ENCODE data around the gene RFX4.

Gene RFX4

GRCh38 chr12:106582641-106583230 lies at the start of gene RFX4:
Gene RFX4, plus strand, starts transcription at chr12:106583004. Its CDS starts 317 bp downstream, at chr12:106583321.
- no peak for FAIRE-seq

DNA sequence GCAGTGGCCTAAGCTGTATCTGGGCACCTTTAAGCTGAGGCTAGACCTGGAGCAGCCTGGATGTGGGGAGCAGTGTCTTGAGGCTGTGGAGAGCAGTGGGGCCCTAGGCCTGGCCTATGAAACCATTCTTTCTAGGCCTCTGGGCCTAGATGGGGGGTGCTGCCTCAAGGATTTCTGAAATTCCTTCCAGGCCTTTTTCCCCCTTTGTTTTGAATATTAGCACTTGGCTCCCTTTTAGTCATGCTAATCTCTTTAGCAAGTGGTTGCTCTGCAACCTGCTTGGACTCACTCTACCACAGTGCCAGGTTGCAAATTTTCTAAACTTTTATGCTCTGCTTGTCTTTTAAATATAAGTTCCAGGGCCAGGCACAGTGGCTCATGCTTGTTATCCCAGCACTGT lies 41.6 kb upstream of the RFX4 start:
- FAIRE-seq: no peak

- FAIRE-seq: no peak
Measured at GRCh38 chr12:106551410-106551809, 31.4 kb upstream of the RFX4 start.

DNA sequence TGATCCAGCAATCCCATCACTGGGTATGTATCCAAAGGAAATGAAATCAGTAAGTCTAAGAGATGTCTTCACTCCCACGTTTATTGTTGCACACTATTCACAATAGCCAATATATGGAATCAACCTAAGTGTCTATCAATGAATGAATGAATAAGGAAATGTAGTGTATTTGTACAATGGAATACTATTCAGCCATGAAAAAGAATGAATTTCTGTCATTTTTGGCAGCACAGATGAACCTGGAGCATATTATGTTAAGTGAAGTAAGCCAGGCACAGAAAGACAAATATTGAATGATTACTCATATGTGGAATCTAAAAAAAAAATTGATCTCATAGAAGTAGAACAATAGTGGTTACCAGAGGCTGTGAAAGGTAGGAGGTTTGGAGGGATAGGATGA lies 30.6 kb upstream of the RFX4 start:
- no peak for FAIRE-seq

- FAIRE-seq: no peak
Measured at GRCh38 chr12:106564678-106565329, 18.0 kb upstream of the RFX4 start.

DNA sequence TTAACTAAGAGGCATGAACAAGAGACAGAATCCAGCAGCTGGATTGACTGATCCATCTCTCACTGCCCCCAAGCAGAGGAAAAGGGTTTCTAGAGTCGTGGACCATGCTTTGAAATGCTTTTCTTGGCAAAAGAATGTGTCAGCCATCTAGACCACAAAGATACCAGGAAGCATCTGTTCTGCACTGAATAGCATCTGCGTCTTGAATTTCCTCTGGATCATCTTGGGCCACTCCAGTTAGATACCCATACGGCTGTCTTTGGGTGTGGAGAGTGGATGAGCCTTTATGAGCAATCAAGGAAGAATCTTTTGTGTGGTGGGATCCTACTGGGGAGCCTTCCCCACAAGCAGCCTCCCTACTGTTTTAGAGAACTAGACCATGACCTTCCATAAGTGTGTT lies 16.0 kb upstream of the RFX4 start:
- FAIRE-seq: no peak

DNA sequence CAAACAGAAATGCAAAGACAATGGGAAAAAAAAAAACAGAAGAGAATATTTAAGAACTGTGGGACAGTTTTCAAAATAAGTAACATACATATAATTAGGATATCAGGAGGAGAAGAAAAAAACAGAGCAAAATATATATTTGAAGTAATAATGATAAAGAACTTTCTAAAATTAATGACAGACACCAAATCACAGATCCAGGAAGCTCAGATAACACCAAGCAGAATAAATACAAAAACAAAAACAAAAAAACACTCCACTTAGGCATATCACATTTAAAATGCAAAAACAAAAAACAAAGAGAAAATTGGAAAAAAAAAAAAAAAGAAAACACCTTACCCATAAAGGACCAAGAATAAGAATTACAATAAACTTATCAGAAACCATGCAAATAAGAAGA lies 9.6 kb upstream of the RFX4 start:
- no peak for FAIRE-seq

DNA sequence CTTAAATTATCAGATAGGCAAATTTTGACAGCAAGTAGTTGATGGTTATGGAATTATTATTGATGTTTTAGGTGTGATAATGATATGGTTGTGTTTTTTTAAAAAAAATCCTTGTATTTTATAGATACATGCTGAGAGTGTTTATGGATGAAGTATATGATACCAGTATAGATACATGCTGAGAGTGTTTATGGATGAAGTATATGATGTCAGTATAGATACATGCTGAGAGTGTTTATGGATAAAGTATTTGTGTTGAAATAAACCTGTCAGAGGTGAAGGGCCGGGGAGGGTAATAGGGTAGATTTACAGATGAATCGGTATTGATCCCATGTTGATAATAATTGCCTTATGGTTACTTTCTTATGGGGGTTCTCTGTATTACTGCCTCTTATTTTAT lies 6.0 kb upstream of the RFX4 start:
- FAIRE-seq: no peak

GRCh38 chr12:106580671-106581508 lies 1.9 kb upstream of the RFX4 start:
- FAIRE-seq: no peak

DNA sequence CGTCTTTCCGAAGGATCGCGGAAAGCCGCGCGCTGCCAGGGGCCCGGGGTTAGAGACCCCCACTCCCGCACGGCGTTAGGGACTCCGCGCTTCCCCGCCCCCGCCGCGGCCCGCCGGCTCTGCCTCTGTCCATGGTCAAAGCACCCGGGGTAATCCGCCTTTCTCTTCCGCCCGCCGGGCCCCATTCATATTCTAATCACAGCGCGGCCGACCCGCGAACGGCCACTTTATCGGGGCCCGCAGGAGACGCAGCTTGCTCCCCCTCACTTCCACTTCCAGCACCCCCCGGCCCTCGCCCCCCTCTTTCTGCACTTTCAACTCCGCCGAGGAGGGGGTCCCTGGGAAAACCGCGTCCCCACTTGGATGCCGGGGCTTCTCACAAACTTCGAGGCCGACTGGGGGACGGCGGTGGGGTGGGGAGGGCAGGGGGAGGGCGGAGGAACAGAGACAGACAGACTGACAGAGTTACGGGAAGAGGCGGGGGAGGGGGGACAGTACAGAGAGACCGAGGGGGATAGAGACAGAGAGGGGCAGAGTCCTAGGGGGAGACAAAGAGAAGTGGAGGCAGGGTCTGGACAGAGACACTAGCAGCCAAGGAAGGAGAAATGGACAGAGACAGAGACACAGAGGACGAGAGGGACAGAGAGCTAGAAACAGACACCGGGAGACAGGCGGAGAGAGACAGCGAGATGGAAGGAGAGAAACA lies 1.1 kb upstream of the RFX4 start:
- no peak for FAIRE-seq

- FAIRE-seq: no peak
Measured at GRCh38 chr12:106582249-106582591, 584 bp upstream of the RFX4 start.

DNA sequence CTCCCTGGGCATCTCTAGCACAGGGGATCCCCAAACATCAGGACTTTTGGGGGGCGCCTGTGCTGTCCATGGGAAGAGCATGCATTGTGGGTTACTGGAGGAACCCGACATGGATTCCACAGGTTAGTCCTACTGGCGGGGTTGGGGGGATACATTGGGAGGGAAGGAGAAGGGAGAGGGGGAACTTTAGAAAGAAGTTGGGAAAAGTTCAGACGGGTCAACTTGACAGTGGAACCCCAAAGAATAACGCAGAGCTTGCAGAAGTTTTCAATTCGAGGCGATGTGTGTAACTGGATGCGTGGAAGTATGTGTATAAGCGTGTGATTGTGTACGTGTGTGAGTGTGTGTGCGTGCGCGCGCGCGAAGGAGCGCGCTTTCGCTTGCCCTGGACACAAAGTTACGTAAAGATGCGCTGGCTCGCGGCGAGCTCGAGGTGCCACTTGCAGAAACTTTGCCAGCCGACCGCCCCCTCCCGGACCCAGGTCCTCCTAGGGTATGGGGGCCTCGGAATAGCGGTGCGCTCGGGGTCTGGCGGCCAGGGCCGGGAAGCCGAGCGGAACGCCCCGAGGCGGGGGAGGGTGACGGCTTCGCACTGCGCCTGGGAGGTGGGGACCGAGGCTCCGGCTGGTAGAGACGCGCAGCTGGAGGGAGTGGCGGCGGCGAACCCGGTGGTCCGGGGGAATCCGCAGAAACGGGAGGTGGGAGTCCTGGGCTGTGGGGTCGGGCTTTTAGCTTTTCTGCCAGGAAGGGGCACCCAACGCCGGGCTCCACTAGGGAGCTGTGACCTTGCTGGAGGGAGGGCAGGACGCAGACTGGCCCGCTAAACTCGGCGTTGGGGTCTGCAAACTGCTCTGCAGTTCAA lies 669 bp downstream of the RFX4 start:
- no peak for FAIRE-seq

GRCh38 chr12:106584104-106585064 lies 1.6 kb downstream of the RFX4 start:
- no peak for FAIRE-seq

DNA sequence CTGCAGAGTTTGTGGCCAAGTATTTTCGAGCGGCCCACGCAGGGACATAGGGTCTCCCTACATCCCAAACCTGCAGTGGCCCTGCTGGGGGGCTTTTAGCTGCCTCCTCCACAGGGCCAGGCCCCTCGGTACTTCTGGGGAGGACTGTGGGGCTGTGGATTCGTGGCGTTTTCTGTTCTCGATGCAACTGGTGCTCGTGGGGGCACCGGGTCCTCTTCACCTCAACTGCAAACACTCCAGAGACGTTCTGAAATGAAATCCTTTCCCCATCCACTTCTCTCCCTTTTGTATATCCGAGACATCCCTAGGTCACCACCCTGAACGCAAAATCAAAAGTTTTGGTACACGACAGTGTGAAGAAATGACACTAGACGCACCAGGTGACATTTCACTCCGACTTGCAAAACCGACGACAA lies 2.3 kb downstream of the RFX4 start:
- no peak for FAIRE-seq

- no peak for FAIRE-seq
Measured at GRCh38 chr12:106585521-106586277, 2.9 kb downstream of the RFX4 start.

- no peak for FAIRE-seq
Measured at GRCh38 chr12:106586278-106586802, 3.5 kb downstream of the RFX4 start.

GRCh38 chr12:106586803-106587684 lies 4.2 kb downstream of the RFX4 start:
- FAIRE-seq: no peak

GRCh38 chr12:106588771-106589170 lies 6.0 kb downstream of the RFX4 start:
- FAIRE-seq: no peak

DNA sequence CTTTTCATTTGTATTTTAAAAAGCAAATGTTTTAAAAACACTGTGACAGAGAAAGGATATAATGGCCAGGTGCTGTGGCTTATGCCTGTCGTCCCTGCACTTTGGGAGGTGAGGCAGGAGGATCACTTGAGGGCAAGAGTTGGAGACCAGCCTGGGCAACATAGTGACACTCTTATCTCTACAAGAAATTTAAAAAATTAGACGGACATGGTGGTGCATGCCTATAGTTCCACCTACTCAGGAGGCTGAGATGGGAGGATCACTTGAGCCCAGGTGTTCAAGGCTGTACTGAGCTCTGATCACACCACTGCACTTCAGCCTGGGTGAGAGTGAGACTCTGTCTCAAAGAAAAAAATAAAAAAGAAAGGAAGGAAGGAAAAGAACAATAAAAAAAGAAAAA lies 7.8 kb downstream of the RFX4 start:
- no peak for FAIRE-seq

Measured in TTC549 (cell line).